Measurements from ENCODE around the gene DPT. TPM values are rescaled to one million over a fixed set of nuclear protein-coding genes. Genes with fewer than 3 reads are reported as not detected.

DPT gene
- total RNA-seq, 2 experiments from 2014 or later: not detected

- ChIA-PET CTCF (interaction anchor here (0.6 kb wide), 1 partner anchor 609 kb away, joined by 3 read pairs; no protein-coding TSS in a partner anchor), POLR2A (no interaction called here)
Measured at GRCh38 chr1:168739908-168740307, 10.9 kb upstream of the DPT start.

DNA sequence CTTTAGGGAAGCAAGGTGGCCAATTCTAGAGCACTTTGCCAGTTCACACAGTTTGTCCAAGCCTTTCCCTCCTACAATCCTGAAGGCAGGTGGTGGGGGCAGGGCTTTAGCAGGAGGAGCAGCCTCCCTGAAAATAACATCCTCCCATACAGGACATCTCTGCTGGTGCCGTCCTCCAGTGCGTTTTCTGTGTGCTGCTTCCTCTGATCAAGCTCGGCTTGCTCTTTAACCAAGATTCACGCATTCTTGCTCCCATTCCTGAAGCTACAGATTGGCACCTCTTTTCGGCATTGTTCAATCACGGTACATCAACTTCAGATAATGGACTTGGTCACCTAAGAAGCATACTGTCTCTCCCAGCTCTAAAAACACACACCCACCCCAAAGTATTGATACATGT is 7.5 kb upstream of the DPT start:
- CTCF ChIA-PET: no interaction called here
- POLR2A ChIA-PET: no interaction called here

DNA sequence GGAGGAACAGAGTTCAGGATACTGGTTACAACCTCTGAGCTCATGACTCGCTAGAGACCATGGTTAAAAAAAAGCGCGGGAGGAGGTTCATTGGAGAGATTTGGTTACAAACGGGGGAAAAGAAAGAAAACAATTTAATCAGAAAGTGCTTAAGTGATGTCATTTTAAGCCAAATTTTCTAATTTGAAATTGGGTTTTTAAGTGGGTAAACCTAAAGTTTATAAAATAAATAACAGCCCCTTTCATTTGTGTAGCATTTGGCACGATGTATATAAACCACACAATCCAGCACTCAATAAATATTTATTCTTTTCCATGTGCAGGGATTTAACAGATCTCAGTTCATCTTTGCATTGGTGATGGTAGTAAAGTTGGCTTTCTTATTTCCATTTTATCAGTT is 7.0 kb upstream of the DPT start:
- ChIA-PET POLR2A (no interaction called here), CTCF (no interaction called here)

- ChIA-PET POLR2A (no interaction called here), CTCF (no interaction called here)
Measured at GRCh38 chr1:168734946-168735345, 5.9 kb upstream of the DPT start.

GRCh38 chr1:168734271-168734670 is 5.3 kb upstream of the DPT start:
- CTCF ChIA-PET: no interaction called here
- POLR2A ChIA-PET: no interaction called here

- CTCF ChIA-PET: no interaction called here
- POLR2A ChIA-PET: no interaction called here
Measured at GRCh38 chr1:168733241-168733640, 4.2 kb upstream of the DPT start.

GRCh38 chr1:168732736-168733135 is 3.7 kb upstream of the DPT start:
- CTCF ChIA-PET: no interaction called here
- POLR2A ChIA-PET: no interaction called here

DNA sequence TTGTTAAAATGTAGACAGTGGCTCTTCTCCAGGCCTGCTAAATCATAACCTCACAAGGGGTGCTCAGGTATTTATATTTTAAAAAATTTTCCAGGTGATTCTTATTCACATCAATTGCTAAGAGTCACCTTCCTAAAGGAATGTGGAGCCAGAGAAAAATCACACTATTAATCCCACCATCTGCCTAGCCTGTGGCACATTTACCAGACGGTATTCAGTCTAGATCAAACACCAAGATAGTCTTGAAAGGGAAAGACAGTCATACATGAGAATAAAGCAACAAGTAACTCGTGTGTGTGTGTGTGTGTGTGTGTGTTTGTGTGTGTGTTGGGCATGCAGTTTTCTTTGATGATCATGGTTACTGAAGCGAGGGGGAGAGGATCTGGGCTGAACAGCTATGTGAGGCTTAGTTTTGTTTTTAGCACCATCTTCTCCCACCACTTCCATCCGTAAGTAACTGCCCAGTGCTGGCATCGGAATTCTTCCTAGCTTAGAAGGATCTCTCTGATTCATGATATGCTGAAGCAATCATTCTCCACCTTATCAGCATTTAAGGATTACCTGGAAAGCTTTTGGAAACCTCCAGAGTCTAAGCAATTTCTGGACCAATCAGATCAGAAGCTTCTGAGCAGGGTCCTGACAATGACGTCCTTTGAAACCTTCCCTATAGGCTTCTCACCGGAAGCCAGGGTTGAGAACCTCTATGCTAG is 2.4 kb upstream of the DPT start:
- ChIA-PET CTCF (no interaction called here), POLR2A (no interaction called here)

DNA sequence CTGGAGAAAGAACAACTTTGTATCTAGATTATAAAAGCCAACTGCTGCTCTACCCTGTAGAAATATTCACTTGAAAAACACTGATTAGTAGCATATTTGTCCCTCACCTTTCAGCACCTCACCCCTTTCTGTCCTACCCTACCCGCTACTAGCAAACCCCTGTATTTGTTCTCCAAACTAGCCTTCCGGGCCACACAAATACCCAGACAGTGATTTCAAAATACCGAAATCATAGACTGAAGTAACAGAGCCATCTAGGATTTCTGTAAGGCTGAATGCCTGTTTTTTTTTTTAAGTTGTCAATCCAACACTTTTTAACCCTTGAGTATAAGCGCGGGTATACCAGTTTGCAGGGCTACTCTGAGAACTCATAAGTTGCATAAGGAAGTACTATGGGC is 398 bp upstream of the DPT start:
- POLR2A ChIA-PET: no interaction called here
- CTCF ChIA-PET: no interaction called here

DNA sequence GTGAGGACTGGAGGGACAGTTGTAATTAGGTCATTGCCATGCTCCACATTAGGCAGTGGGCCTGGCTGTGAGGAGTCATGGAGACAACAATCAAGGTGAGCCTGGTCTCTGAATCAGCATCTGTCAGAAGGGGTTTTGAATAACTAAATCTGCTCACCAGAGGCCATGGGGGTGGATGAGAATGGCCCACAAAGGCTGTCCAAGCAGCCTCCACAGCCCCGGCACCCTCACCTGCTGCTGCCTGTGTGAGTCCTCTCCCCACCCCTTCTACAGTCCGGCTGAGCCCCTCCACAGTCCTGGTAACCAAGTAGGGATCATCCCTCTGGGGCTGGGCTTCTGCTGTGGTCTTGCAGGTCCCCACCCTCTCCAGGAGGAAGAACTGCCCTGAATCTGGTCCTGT is 2.3 kb downstream of the DPT start:
- ChIA-PET CTCF (no interaction called here), POLR2A (interaction anchor here (0.7 kb wide), 1 partner anchor 1506 kb away, joined by 5 read pairs; no protein-coding TSS in a partner anchor)

- CTCF ChIA-PET: no interaction called here
- POLR2A ChIA-PET: no interaction called here
Measured at GRCh38 chr1:168726281-168726680, 2.7 kb downstream of the DPT start.

DNA sequence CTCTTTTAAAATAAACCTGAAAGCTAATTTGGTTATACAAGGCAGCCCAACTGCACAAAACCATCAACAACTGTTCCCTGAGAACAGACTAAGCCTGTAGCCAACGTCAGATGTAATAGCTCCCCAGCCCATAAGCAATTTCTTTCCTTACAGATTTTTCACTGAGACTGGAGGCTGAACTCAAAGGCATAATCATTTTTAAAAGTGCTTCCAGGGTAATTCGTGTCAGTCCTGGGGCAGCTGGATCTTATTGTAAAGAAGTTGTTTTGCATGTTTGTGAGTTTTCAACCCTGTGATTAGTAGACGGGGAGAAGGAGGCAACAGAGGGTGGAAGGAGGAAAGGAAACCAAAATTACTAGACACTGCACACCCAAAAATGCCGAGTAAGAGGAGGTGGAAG is 3.2 kb downstream of the DPT start:
- ChIA-PET CTCF (no interaction called here), POLR2A (no interaction called here)

DNA sequence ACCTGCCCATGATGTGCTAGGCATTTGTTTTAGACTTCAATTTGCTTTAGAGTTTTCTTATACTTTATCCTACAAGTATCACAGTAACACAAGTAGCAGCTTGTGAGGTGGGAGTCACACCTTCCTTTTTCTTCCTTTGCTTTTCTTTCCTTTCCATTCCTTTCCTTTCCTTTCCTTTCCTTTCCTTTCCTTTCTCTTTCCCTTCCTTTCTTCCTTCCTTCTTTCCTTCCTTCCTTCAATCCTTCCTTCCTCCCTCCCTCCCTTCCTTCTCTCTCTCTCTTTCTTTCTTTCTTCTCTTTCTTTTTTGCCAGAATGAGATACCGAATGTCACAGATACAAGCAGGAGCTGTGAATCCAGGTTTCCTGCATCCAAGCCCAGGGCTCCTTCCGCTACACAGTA is 3.9 kb downstream of the DPT start:
- ChIA-PET POLR2A (no interaction called here), CTCF (no interaction called here)

DNA sequence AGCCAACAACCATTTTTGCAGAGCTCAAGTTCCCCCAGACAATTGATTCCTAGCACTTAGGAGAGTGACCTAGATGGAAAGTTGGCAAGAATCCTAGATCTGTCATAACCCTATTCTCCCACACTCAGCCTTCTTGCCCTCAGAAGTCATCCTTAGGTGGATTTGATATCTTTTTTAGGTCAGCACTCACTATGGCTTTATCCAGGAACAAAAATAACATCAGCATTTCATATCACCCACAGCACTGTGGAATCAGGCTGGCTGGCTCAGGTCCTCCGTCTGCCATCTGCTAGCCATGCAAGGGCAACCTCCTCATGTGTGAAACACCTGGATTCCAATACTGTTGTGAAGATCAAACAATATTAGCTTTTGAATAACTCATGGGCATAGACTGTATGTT is 6.0 kb downstream of the DPT start:
- ChIA-PET CTCF (no interaction called here), POLR2A (no interaction called here)

GRCh38 chr1:168720839-168721238 is 8.2 kb downstream of the DPT start:
- ChIA-PET POLR2A (no interaction called here), CTCF (no interaction called here)

- ChIA-PET CTCF (interaction anchor here (0.7 kb wide), 1 partner anchor 279 kb away, joined by 3 read pairs; no protein-coding TSS in a partner anchor), POLR2A (no interaction called here)
Measured at GRCh38 chr1:168719306-168720111, 9.5 kb downstream of the DPT start.

DNA sequence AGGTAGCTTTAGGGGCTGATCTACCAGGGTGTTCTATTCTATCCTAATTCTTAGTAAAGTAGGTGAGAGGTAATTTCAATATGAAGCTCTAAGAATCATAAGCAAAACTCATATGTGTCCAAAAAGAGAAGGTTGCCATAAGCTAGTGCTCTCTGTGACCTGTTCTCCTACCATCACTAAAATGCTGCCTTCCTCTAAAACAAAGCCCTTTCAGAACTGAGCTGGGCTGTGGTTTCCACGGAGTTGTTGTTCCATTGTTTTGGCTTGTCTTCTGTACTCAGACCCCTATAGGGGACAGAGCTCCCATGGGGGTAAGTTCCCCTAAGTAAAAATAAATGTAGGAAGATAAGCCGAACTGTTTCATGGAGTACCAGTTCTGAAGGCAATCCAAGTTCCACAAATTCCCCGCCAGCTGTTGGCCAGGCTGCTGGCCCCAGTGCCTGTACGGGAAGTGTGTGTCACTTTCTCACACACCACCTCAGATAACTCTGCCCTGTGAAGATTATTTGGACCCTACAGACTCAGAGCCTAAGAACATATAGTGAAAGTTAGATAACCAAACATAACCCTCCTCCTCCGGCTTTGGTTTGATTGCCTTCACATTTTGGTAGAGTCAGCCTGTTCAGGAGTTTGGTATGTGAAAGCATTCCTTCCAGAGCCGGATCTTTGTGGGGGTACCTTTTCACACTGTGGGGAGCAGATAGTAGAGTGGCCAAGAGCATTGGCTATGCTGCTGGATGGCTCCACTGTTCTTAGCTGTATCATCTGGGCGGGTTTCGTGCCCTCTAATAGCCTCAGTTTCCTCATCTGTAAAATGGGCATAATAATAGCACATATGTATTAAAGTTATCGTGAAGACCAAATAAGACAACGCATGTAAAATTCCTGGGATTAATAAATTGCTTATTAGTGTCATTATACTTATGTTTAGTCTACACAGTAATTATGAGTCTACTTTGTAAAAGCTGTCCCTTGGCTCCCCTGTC is 10.8 kb downstream of the DPT start:
- ChIA-PET CTCF (no interaction called here), POLR2A (no interaction called here)

- POLR2A ChIA-PET: no interaction called here
- CTCF ChIA-PET: no interaction called here
Measured at GRCh38 chr1:168714012-168714411, 15.0 kb downstream of the DPT start.

- POLR2A ChIA-PET: no interaction called here
Measured at GRCh38 chr1:168709405-168710363, 19.3 kb downstream of the DPT start.

More at GRCh38 chr1:168709405-168710363, 19.3 kb downstream of the DPT start:
- CTCF ChIA-PET: no interaction called here

Measured in activated CD8-positive, alpha-beta memory T cell treated with anti-CD3 and anti-CD28 coated beads for 36 hours (primary cell).